Activated naive CD8-positive, alpha-beta T cell treated with anti-CD3 and anti-CD28 coated beads, Interleukin-2, amount 50 U/mL, for 16 hours (primary cell): Measurements from ENCODE around the gene KLHL26.
"Not testable (repeated sequence)": the region's sequence is repeated elsewhere in the genome, so short reads cannot be mapped to it uniquely, and the experiment has no call there.

Experiments used
- DNase-seq: peaks from one replicate; pipeline ENCODE4 v3.0.0-alpha.2; 2020; ENCODE audit warnings: low read depth, low spot score

Gene KLHL26

GRCh38 chr19:18636969-18637629 is at the start of gene KLHL26:
Gene KLHL26 (plus strand): TSS chr19:18637028. CDS start chr19:18637055, 27 bp downstream.
- DNase-seq = no peak

GRCh38 chr19:18587561-18587960 is 49.3 kb upstream of the KLHL26 start:
- no peak for DNase-seq

GRCh38 chr19:18587962-18588610 is 48.7 kb upstream of the KLHL26 start:
- DNase-seq = no peak

GRCh38 chr19:18588611-18589379 is 48.0 kb upstream of the KLHL26 start, which contains the start of gene REX1BD:
Gene REX1BD (plus strand): TSS chr19:18588798. CDS start chr19:18588802, 4 bp downstream.
- DNase-seq = peak; percentile 71

GRCh38 chr19:18589380-18590272 is 47.2 kb upstream of the KLHL26 start:
- DNase-seq = peak; percentile 48

- no peak for DNase-seq
Measured at GRCh38 chr19:18590273-18591272, 46.3 kb upstream of the KLHL26 start.

- no peak for DNase-seq
Measured at GRCh38 chr19:18591735-18592385, 45.0 kb upstream of the KLHL26 start.

- DNase-seq = not testable (repeated sequence)
Measured at GRCh38 chr19:18592732-18593131, 44.1 kb upstream of the KLHL26 start.

- DNase-seq = no peak
Measured at GRCh38 chr19:18593367-18594095, 43.3 kb upstream of the KLHL26 start.

GRCh38 chr19:18594096-18594823 is 42.6 kb upstream of the KLHL26 start:
- DNase-seq = peak; percentile 67

- DNase-seq = no peak
Measured at GRCh38 chr19:18594824-18595373, 41.9 kb upstream of the KLHL26 start.

- DNase-seq = no peak
Measured at GRCh38 chr19:18595475-18595874, 41.4 kb upstream of the KLHL26 start.

- DNase-seq = no peak
Measured at GRCh38 chr19:18596752-18597157, 40.1 kb upstream of the KLHL26 start.

GRCh38 chr19:18597809-18598660 is 38.8 kb upstream of the KLHL26 start:
- DNase-seq = no peak

- DNase-seq = no peak
Measured at GRCh38 chr19:18599485-18599884, 37.3 kb upstream of the KLHL26 start.

GRCh38 chr19:18600692-18601397 is 36.0 kb upstream of the KLHL26 start:
- not testable (repeated sequence) for DNase-seq
